GM04504 (cell line): ENCODE results near the gene TCL1B.
"Not testable (repeated sequence)": the region's sequence is repeated elsewhere in the genome, so short reads cannot be mapped to it uniquely, and the experiment has no call there.

Experiments
- DNase-seq: peaks from one replicate; pipeline ENCODE4 v3.0.0-alpha.2; 2012; ENCODE audit warnings: low read depth

TCL1B gene, protein sequence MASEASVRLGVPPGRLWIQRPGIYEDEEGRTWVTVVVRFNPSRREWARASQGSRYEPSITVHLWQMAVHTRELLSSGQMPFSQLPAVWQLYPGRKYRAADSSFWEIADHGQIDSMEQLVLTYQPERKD

DNA sequence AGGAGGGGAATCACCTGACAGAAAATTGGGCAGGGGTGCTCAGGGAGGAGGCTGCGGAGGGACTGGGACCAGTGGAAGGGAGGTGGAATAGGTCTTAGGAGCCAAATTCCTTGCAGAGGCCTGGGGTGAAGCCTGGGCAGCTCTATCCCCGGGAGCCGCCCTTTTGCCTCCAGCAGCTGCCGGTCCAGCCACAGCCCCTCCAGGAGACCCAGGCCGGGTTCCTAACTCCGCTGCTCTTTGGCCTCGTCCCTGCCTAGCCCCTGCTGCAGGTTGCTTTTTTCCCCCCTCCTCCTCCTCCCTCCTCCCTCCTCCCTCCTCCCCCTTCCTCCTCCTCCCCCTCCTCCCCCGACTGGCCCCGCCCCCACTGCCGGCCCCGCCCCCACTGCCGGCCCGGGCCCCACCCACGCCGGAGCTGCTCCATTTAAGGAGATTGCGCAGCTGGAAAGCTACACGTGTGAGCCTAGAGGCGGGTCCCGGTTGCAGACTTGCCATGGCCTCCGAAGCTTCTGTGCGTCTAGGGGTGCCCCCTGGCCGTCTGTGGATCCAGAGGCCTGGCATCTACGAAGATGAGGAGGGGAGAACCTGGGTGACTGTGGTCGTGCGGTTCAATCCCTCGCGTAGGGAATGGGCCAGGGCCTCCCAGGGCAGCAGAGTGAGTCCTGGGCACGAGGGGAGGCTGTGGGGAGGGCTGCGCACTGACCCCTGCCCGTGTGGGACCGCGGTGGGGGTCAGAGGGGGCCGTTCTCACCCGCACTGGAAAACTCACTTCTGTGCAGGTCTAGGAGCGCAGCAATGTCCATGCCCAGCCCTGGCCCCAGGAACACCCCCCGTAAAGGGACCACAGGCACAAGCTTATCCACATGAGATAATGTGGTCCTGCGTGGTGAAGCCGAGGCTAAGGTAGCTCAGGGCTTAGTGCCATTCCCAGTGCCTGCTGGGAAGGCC lies at the start of gene TCL1B:
TSS of gene TCL1B (plus strand) at position 449 of the 945 bp plus-strand sequence. CDS start at position 491, 42 bp downstream.
- DNase-seq = no peak

- no peak for DNase-seq
These were observed 41.2 kb upstream of the TCL1B start for GRCh38 chr14:95644981-95645380.

DNA sequence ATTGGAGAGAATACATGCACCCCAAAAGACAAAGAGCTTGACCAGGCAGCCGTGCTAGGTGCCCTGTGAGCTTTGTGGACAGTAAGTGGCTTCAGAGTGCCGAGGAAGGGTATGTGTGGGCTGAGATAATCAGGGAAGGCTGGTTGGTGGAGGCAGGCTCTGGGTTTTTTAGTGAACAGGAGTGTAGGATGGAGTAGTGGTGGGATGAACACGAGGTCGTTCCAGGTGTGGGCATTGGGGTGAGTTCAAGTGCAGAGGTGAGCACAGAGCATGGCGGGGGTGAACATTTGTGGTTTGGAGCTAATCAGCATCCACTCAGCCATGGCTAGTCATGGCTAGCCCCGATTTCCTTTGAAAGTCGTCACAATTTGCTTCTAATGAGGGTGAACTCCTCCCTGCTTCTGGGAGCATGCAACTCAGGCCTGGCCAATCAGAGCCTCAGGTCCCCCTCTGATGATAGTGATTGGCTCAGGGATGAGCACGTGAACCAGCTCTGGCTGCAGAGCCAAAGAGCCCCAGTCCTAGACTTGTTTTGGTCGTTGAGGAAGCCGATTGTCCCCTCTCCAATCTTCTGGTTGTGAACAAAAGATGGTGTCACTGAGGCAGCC lies 40.7 kb upstream of the TCL1B start:
- DNase-seq = no peak

DNA sequence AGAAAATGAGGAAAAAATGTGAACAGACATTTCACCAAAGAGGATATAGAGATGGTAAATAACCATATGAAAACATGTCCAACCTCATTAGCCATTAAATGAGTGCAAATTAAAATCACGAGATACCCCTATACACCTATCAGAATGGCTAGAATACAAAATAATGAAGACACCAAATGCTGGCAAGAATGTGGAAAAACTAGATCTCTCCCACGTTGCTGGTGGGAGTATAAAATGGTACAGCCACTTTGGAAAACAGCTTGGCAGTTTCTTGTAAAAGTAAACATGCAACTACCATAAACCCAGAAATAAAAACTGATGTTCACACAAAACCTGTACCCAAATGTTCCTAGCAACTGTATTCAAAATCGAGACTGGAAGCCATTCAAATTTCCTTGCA lies 38.3 kb upstream of the TCL1B start:
- no peak for DNase-seq

DNA sequence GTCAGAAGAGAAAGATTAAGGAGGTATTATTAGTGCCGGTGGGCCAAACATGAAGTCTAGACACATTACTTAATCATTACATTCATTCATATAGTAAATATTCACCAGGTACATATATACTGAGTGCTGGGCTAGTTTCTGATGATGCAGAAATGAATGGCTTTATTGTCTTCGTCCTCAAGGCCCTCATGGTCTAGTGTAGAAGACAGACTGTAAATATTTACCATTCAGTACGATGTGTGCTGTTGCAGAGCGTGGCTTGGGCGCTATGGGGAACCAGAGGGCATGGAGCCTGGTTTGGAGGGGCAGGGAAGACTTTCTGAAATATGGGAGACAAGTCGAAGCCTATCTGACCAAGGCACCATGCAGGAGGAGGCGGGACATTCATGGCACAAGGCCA lies 37.0 kb upstream of the TCL1B start:
- DNase-seq = no peak

DNA sequence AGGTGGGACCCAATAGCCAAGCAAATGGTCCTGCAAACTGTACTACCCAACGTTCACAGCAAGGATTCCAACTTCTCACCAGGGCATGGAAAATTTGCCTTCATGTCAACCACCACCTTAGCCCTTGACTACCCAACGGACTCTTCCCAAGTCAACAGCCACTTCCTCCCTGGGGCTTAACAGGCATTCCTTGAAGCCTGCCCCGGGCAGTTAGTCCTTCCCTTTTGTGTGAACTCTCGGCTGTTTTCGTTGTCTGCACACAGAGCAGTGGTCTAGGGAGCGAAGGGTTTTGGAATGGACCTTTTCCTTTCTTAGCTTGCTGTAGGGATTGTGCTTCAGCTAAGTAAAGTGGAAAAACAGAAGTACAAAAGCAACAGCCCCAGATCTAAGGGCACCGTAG lies 35.2 kb upstream of the TCL1B start:
- DNase-seq = no peak

DNA sequence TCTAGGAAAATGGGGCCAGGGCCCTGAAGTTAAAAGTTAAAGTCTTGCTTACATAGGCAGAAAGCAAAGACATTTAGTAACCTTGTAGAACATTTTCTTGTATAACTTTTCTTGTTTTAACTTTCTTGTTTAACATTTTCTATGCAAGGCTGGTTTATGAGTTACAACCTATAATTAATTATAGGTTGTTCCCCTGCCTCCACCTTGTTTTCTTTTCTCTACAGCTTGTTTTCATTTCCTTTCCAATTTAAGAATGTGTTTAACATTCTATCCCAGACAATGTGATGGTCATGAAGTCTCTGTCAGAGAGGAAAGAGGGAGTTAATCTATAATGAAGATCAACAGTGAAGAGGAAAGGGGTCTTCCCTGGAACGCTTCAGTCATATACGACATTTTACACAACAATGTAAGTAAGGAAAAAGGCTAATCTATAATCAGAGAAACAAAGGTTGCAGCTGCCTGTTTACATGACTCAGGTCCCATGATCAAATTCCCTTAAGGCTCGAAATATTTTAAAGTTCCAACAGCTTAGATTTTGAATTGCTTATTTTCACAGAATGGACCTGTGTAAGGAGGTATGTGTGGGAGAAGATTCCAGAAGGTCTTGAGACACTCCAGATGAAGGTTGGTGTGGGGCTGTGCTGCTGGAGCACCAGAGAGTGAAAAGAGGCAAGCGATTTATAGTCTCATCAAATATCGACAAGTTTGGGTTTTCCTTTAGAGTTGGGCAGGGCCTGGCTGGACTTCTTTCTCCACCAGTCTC lies 34.2 kb upstream of the TCL1B start:
- DNase-seq = no peak

DNA sequence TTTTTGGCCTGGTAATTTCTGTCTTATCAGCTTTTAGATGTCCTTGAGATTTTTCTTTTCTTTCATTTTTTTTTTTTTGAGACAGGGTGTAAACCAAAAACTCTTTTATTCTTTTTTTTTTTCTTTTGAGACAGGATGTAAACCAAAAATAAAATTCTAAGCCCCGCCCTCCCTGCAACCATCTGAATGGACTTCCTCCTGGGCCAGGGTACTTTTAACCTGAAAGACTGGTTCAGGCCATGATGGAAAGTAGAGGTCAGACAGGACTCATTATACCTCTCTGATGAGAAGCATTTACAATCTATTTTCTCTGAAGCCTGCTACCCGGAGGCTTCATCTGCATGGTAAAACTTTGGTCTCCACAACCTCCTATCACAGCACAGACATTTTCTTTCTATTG lies 33.5 kb upstream of the TCL1B start:
- no peak for DNase-seq

DNA sequence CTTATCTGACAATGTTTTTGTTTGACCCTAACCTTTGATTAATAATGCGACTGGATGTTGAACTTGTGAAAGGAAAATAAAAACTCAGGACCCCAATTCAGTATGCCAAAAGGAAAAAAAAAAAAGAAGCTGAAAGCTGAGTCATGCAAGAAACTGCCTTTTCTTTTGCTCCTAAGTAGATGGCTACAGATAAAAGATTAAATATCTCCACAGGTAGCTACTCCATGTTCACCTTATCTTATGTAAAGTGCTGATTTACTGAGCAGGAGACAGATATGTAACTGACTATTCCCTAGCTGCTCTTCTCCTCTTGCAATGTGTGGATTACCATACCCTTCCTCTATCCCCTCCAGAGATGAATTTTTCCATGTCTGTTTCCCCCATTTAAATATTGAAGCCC lies 30.8 kb upstream of the TCL1B start:
- no peak for DNase-seq

DNA sequence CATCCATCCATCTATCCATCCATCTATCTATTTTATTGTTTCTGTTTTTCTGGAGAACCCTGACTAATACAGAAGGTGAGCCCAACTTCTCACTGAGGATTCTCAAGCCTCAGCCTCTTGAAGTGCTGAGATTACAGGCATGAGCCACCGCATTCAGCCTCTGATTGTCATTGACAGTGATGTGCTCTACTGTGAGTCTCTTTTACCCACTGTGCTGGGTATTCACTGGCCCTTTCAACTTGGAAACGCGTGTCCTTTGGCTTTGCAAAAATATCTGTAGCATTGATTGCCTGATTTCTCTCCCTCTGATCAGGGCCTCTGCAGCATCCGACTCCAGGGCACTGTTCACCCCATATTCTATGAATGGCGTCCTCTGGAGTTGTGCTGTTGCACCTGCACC lies 29.6 kb upstream of the TCL1B start:
- DNase-seq = no peak

GRCh38 chr14:95657454-95657853 lies 28.8 kb upstream of the TCL1B start:
- no peak for DNase-seq

- no peak for DNase-seq
These were observed 26.8 kb upstream of the TCL1B start for GRCh38 chr14:95659293-95659989.

GRCh38 chr14:95659990-95660385 lies 26.2 kb upstream of the TCL1B start:
- DNase-seq = no peak

- no peak for DNase-seq
These were observed 25.3 kb upstream of the TCL1B start for GRCh38 chr14:95660651-95661515.

DNA sequence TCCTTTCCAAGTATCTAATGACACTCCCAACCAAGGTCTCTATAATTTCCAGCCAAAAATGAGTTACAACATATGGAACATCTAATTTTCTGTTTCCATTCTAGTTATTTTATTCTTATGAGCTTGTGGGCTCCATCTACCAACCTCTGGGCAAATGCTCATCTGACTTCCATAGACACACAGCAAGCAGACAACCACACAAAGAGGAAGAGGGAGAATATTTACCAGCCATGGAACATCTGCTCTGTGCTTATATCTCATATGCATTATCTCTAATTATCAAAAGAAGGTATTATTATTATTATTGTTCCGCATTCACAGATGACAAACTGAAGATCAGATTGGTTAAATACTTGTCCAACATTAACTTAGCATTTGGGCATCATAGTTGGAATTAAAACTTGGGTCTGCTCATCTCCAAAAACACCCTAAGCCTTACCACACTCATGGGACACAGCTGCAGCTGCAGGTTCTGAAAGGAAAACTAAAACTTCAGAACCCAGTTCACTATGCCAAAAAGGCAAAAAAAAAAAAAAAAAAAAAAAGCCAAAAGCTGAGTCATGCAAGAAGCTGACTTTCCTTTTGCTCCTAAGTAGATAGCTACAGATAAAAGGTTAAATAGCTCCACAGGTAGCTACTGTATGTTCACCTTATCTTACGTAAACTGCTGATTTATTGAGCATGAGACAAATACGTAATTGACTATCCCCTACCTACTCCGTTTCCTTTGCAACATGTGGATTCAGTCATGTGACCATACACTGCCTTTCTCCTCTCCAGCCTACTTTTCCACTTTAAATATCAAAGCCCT lies 23.6 kb upstream of the TCL1B start:
- DNase-seq = no peak

DNA sequence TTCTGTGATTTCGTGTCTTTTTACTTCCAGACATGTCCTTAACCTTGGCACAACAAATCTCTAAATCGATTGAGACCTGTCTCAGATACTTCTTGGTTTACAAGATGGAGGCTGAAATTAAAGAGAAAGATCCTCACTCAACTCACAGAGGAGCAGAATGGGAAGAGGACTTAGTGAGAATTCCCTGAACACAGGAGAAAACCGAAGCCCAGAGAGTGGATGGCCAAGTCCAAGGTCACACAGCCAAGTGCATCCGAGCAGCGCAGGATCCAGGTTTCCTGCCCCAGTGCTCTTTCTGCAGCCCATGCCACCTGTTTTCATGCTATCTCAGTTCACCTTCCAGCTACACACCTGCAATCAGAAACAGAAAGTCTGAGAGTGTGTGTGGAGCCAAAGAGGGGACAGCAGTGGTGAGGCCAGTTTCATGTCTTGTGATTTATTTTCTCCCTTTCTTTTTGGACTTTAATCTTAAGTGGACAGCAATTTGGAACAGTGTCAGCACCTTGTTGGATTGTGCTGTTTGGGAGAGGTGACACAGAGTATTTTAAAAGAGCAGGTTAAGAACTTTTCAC lies 22.9 kb upstream of the TCL1B start:
- DNase-seq = no peak

GRCh38 chr14:95664066-95664465 lies 22.2 kb upstream of the TCL1B start:
- no peak for DNase-seq

DNA sequence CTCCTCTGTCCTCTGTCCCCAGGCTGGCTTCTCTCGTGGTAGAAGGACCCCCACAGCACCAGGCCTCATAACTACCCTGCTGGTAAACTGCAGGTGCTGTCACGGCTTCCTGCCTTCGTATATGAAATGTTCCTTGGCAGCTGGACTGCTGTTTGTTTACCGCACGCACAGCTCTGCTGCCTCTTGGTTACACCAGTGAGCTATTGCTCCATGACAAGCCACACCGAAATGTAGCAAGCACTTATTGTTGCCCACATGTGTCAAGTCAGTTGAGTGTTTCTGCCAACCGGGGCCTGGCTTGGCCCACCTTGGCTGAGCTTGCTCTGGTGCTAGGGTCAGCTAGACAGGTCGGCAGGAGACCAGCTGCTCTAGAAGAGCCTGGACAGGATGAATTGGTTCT lies 21.7 kb upstream of the TCL1B start:
- no peak for DNase-seq

DNA sequence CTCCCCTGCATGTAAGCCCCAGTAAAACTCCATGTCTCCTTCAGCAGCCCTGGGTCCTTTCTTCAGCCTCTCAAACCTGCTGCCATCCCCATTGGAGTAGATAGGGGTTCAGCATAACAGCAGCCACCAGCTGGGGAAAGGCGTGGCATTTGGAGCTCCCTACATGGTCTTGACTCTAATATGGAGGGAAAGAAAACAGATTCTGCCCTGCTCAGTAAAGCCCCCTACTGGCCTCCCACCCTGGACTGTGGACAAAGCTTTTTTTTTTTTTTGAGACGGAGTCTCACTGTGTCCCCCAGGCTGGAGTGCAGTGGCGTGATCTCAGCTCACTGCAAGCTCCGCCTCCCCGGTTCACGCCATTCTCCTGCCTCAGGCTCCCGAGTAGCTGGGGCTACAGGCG lies 20.7 kb upstream of the TCL1B start:
- not testable (repeated sequence) for DNase-seq

DNA sequence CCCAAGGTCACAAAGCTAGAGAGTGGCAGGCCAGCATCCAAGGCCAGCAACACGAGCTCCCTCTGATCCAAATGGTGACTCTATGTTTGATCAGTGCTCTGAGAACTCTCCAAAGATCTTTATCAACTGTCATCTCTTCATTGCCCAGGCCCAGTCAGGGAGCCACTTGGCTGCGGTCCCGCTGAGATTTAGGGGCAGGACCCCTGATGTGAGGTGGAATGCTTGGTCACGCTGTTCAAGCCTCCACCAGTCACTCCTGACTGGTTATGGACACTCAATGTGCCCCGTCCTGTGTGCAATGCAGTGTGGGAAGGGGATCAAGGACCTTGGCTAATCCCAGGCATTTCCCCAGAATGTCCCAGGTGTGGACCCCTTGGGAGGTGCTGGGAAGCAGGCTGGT lies 19.8 kb upstream of the TCL1B start:
- no peak for DNase-seq
